Cerebellar nuclear complex (tissue), 1 donor: ENCODE data around the gene VPS11.
"Not testable (repeated sequence)": the region's sequence is repeated elsewhere in the genome, so short reads cannot be mapped to it uniquely, and the experiment has no call there.

Source experiments
- DNase-seq, 2 experiments: peaks; one replicate each; lab custom pipeline; 2025; lab: John Stamatoyannopoulos, UW

The VPS11 gene

GRCh38 chr11:119103161-119103664, 35.6 kb downstream of the VPS11 start:
- DNase-seq, result not testable (repeated sequence)

DNA sequence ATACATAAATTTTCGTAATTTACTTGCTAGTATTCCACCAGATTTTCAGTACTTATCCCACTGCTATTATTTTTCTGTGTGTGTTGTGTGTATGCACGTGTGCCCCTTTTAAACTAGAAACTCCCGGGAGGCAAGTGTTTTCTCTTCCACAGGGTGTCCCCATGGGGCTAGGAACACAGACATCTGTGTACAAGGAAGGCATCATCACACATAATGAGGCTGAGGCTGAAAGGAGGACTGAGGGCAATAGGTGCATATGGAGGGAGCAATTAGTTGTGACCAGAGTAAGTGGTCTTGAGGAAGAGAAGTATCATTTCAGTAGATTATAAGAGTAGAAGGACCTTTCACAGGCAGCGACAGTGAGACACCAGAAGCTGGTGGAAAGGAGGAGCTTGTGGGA, 36.2 kb downstream of the VPS11 start:
- no peak for DNase-seq

DNA sequence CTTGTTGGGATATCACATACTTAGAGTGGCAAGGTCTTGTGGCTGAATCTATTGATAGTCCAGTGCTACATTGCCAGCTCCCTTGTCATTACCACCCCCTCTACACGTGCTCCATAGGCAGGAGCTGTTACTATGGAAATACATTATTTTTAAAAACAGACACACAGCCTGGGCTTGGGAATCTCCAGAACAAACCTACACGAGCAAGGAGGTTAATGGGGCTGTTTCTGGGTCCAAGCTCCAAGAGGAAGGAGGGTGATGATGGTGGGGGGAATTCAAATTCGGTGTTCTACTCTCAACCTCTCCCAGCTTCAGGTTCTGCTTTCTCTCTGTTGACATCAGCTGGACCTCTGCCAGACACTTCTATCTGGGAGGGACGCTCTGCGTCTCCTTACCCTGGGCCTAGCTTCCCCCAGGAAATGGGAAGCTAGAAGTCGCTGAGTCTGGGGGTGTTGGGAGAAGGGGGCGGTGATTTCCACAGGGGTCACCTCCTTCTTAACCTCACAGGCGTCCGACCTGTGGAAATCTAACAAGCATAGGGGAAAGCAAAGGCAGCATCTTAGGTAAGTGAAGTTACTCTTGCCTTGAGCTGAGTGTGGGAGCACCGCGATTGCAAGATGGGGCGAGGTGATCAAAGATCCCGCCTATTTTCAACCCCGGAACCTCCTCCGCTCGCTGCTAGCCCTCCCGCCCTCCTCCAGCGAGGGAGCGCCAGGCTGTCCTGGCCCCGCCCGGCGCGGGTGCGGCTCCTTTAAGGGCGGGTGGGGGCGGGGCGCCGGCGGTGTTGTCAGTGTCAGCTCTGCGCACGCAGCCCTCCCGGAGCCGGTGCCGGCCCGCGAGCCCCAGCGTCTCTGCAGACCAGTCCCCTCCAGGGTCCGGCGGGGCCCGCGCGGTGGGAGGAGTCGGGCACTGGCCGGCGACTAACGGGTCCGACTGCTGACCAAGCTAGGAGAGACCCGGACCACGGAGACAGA, 39.2 kb downstream of the VPS11 start, which contains the start of gene C2CD2L:
C2CD2L (plus strand) TSS at position 781 of the 974 bp plus-strand sequence. CDS start 398 bp downstream, outside the sequence.
- peak; percentile 23 to 67 for DNase-seq

GRCh38 chr11:119107538-119108145, 40.0 kb downstream of the VPS11 start:
- no peak for DNase-seq

DNA sequence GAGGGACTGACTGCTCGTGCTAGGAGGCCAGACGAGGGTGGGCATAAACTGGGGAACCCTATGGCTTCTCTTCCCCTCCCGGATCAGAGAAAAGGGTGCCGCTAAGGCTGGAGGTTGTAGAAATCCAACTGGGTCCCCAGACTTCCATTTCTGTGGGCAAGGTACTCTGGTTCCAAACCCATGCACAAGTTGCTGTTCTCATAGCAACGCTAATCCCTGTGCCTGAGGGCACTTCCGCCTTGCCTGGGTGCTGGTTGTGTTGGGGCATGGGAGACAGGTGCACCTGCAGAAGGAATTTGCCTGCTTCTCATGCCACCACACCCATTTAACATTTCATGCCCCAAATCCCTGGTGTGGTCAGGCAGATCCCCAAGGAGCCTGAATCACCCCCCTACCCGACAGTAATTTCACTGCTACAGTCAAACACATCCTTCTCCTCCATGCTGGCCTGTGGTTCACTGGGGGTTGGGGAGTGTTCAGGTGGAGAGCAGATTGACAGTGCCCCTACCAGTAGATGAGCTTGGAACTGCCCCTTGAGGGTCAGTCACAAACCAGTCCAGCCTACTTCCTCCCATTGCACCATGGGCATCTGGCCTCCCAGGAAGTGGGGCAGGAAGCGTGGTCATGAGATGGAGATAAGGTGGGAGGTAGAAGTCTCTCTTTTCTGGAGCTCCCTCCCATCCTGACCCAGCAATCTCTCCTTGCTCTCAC, 40.7 kb downstream of the VPS11 start:
- DNase-seq, result peak in 1 of 2 experiments; percentile 17

DNA sequence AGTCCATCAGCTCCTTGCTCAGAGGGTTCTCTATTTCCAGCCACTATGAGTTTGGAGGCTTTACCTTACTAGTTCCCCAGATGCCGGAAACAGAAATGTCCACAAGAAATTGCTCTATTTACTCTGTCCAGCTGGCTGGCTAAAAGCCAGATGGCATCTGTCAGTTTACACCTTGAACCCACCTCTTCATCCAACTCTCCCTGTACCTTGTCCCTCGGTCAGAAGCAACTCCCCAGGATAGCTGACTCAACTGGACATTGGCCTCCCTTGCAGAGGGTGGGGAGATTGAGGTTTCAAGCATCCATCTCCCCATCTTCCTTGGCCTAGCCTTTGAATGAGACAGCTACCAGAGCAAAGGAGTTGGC, 41.2 kb downstream of the VPS11 start:
- DNase-seq, result no peak

- DNase-seq, result no peak
Observed at GRCh38 chr11:119109843-119110242, 42.2 kb downstream of the VPS11 start.

GRCh38 chr11:119110439-119110838, 42.8 kb downstream of the VPS11 start:
- DNase-seq, result no peak

DNA sequence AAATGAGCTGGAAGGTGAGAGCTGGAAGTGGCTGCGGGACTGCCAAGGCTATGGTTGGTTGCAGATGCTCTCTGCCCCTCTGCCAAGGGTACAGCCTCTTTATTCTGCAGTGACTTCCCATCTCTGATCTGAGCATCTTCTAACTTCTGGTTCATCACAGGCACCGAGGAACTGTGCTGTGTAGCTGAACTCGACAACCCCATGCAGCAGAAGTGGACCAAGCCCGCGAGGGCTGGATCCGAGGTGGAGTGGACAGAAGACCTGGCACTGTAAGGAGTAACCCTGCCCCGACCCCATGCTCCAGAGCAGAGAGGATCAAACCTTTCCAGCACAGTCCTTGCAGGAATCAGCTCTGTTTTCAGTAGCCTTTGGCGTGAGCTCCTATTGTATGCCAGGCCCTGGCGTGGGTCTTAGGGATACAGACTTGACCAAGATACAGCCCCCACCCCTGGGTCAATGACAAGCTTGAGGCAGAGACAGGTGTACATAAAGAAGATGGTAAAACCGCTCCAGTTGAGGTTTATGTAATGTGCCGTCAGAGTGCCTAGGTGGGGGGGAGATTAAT, 43.8 kb downstream of the VPS11 start:
- no peak for DNase-seq

- DNase-seq, result no peak
Observed at GRCh38 chr11:119112314-119113020, 44.8 kb downstream of the VPS11 start.

- DNase-seq, result no peak
Observed at GRCh38 chr11:119113716-119114115, 46.1 kb downstream of the VPS11 start.

DNA sequence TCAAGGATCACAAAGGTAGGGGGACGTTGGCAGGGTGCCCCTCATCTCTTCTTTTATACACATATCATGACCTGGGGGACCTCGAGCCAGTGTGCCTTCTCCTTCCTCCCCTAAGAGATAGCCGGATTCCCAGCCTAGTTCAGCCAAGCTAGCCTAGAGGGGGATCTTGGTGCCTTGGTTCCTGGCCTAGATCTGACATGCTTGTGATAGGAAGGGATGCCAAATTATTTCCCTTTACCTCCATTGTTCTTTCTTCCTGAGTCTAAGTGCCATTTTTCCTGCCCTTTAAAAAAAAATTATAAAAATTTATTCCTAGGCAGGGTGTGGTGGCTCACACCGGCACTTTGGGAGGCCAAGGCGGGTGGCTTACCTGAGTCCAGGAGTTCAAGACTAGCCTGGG, 46.7 kb downstream of the VPS11 start:
- DNase-seq, result no peak

GRCh38 chr11:119115484-119116234, 48.0 kb downstream of the VPS11 start:
- no peak for DNase-seq

- DNase-seq, result no peak
Observed at GRCh38 chr11:119116235-119116594, 48.6 kb downstream of the VPS11 start.

DNA sequence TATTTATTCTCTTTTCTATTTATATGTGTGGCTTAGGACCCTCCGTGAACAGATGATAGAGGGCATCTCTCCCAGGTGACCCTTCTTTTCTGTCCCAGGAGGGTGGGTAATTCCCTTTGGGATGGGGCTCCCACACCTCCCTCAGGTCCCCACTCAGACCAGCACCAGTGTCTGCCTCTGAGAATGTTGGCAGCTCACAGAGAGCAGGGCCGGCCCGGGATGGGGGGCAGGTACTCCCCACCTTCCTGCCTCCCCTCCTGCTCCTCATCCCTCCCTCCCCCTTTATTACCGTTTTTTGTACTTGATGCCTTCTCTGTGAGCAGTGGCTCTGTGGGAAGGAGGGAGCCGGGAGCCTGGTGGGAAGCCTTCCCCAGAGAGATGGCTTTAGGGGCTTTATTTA, 49.0 kb downstream of the VPS11 start:
- DNase-seq, result no peak

DNA sequence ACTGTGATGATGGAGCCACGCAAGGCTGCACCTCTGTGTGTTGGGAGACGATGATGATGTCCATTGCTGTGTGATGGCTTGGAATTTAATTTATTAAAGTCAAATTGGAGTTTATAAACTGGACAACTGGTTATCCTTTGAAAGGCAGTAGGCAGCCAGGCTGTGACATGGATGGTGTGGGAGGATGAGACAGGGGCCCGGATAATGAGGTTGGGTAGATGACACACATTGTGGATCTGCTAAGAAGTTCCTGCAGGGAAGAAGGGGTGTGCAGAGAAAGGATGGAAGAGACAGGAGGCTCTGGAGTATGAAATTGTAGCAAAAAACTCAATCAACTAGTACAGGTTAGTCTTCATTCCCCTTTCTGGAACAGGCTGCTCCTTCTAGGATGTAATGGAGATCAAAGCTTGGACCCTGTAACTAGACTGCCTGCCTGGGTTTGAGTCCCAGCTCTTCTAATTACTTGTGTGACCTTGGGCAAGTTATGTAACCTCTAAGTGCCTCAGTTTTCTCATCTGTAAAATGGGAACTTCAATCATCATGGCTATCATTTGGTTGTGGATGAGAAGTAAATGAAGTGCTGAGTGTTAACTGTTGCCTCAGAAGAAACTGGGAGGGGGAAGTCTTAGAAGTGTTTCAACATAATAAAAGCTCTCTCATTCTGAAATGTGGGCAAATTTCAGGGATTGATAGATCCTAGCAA, 49.5 kb downstream of the VPS11 start:
- DNase-seq, result no peak

- no peak for DNase-seq
Observed at GRCh38 chr11:119118227-119118626, 50.6 kb downstream of the VPS11 start.

- DNase-seq, result no peak
Observed at GRCh38 chr11:119118946-119119345, 51.3 kb downstream of the VPS11 start.

GRCh38 chr11:119120639-119121007, 53.0 kb downstream of the VPS11 start:
- DNase-seq, result no peak
